Right cardiac atrium (tissue), 5 donors: Measurements from ENCODE around the gene PCDHGC5. TPM values are rescaled to one million over a fixed set of nuclear protein-coding genes. Genes with fewer than 3 reads are reported as not detected.

Experiments
- ATAC-seq, 2 donors: fragments of 200-7000 bp; cut with Tn5 transposase; one replicate each; pipeline versions ENCODE4 v1.8.0 to v1.9.1; 2020; ENCODE audit warnings: moderate library complexity in 2 of 2, mild to moderate bottlenecking in 1 of 2
- DNase-seq, 3 donors: peaks; one replicate each; pipeline ENCODE4 v3.0.0-alpha.2; 2020
- H3K27ac ChIP-seq: one replicate; pipeline ENCODE4 v1.5.1; 2013; ENCODE audit warnings: mild to moderate bottlenecking, low read length, control low read depth, moderate library complexity
- H3K27me3 ChIP-seq: one replicate; pipeline ENCODE4 v1.6.1; 2013; ENCODE audit not compliant: control insufficient read depth, insufficient read depth
- H3K4me1 ChIP-seq: one replicate; pipeline ENCODE4 v1.6.1; 2013; ENCODE audit warnings: low read length; ENCODE audit not compliant: control insufficient read depth, insufficient read depth
- H3K4me3 ChIP-seq: one replicate; pipeline ENCODE4 v1.5.1; 2013; ENCODE audit warnings: low read length, control low read depth
- H3K9me3 ChIP-seq: one replicate; pipeline ENCODE4 v1.6.1; 2013; ENCODE audit warnings: low read length; ENCODE audit not compliant: control insufficient read depth
- WGBS: extraction: QIAGEN DNeasy Blood & Tissue Kit; methylation state at CpG from one replicate; pipeline ENCODE4 v1.1.7; 2013; 5-methylcytosine and 5-hydroxymethylcytosine counted together
- intact Hi-C, 4 donors: fragments of 100-400 bp; cut with DNase I; formaldehyde crosslinking; loops; one replicate each; pipeline versions ENCODE4 v1.11.0 to v1.14.0; 2022 to 2023
- polyA plus RNA-seq: library from polyadenylated mRNA; stranded (reverse); fragments of 200-250 nt; gene quantifications from one replicate; pipeline ENCODE4 v1.2.3, GENCODE V29; 2013
- total RNA-seq, 4 donors: library from RNA; stranded (reverse); fragmentation: NEBNext Ultra II Directional; extraction: Animal tissue kit (Norgen Biotek cat#: 25700); gene quantifications; one replicate each; pipeline ENCODE4 v1.2.1, GENCODE V29; 2021
- donor health status: healthy with polysubstance abuse.
- donor health status: DM: no; HTN: yes; CAD: no.
- donor health status: DM: no; HTN: no; CAD: no.
- donor health status: DM: no; HTN: yes; CAD: no; lungs with severe emphysema.
- donor health status: DM: yes; HTN: yes; CAD: no.

The PCDHGC5 gene
- total and polyA plus RNA-seq, 5 donors: 1.4 to 2.3 (median 1.4) TPM

DNA sequence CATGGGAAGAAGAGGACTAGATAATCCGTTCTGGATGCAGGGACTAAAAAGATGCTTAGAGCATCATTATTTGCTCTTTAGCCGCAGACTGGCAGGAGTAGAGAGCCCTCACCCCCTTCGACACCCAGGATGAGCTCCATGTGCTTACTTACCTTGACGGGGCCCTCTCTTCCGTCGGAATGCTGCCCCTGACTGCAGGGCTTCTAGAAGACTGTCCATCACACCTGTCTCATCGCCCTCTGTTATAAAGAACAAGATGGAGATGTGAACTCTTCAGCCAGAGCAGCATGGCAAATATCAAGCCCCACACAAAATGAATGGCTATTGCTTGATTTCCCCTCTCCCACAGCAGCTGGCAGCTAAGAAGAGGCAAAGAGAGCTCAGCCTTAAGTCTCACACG is 35.1 kb downstream of the PCDHGC5 start:
- intact Hi-C loops: loop anchor here (2.0 to 10.0 kb wide), 6 partner anchors 47 to 109 kb away; partner anchors contain the start of genes PCDHGA11 (in 2 of the 4), PCDHGC3 (in 2 of the 4), PCDHGA10 (in 1 of the 4) and PCDHGA12 (in 1 of the 4)
- H3K27me3 ChIP-seq: no peaks in the 10 kb centered on the region
- H3K4me3 ChIP-seq: no peak overlapping the region
- 82% methylated on average over 8 of the region's 8 CpGs for WGBS
- ATAC-seq (no peak), DNase-seq (no peak)
- H3K4me1 ChIP-seq: peaks cover 9% of the 10 kb centered on the region
- peak overlapping the region; percentile 30 for H3K27ac ChIP-seq
- H3K9me3 ChIP-seq: no peaks in the 10 kb centered on the region

DNA sequence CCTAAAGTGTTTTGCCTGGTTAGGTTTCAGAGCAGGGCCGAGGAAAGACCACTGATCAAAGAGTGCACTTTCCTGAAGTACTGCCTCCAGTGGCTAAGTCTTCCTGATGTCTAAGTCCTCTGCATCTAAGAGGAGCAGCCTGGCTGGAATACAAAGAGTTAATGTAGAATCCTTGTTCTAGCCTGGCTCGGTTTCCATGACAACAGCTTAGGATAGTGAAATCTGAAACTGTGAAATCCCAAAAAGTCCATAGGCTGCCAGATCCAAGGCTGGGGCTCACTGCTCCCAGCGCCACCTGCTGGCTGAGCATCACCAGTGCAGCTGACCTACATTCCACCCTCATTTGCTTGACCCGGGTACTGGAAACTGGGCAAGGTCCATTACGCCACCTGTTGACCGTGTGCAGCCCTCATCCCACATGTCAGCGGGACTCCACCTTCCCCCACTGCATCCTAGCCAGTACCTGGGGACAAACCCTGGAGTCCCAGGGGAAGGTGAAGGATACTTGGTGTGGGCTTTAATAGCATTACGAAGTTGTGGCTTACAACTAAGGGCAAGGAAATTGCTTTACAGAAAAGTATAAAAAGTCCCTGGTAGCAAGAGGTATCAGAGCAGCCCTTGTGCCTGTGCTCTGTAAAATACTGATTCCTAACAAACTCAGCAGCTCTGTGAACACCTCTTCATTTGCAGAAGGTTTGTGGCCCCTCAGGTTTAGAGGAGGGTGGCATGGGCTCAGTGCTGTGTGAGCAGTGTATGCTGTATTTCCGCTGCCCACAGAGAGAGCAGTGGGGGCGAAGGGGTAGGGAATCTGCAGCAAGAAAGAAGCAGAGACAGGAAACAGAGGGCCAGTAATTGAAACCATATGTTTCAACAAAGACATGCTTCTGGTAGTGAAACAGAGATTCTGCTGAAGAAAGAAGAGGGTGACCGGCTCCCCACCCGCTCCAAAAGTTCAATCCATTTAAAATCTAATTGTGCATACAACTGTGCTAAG is 36.0 kb downstream of the PCDHGC5 start:
- peaks cover 9% of the 10 kb centered on the region for H3K4me1 ChIP-seq
- intact Hi-C loops: loop anchor here (2.0 to 10.0 kb wide), 6 partner anchors 48 to 110 kb away; partner anchors contain the start of genes PCDHGA11 (in 2 of the 4), PCDHGC3 (in 2 of the 4), PCDHGA10 (in 1 of the 4) and PCDHGA12 (in 1 of the 4)

DNA sequence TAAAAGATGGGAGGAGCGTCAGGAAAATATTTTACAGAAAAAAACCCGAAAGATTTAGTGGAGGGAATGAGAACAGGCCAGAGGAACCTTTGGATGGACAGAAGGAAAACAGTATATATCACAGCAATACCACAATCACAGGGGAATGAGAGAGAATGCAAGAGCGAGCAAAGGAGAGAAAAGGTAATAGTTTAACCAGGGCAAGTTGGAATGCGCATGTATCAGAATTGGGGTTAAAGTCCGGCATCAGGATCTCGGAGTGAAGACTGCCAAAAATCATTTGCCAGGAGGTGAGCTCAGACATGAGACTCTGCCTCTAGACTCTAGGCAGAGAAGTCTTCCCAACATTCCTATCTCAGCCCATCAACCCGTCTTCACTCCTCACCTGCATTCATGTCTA is 36.8 kb downstream of the PCDHGC5 start:
- peaks cover 5% of the 10 kb centered on the region for H3K4me1 ChIP-seq
- no peak for ATAC-seq
- intact Hi-C loops: loop anchor here (2.0 to 10.0 kb wide), 4 partner anchors 49 to 111 kb away; partner anchors contain the start of genes PCDHGA11 (in 2 of the 4), PCDHGA10 (in 1 of the 4), PCDHGB7 (in 1 of the 4) and PCDHGC3 (in 1 of the 4)
- H3K4me3 ChIP-seq: no peak overlapping the region
- peak overlapping the region; percentile 17 for H3K27ac ChIP-seq
- 64% methylated on average over 7 of the region's 7 CpGs for WGBS
- H3K27me3 ChIP-seq: no peaks in the 10 kb centered on the region
- H3K9me3 ChIP-seq: no peaks in the 10 kb centered on the region
- DNase-seq: no peak

More for the DNA sequence above, 36.0 kb downstream of the PCDHGC5 start:
- H3K9me3 ChIP-seq: no peaks in the 10 kb centered on the region
- WGBS: 27% methylated on average over 12 of the region's 12 CpGs
- no peaks in the 10 kb centered on the region for H3K27me3 ChIP-seq
- peak overlapping the region; percentile 49 for H3K27ac ChIP-seq
- DNase-seq (peak; percentile 82 to 94 (median 93)), ATAC-seq (peak; percentile 56 to 81)
- no peak overlapping the region for H3K4me3 ChIP-seq

- no peak for ATAC-seq
- Histone ChIP-seq H3K27ac (no peak overlapping the region), H3K4me1 (peaks cover 2% of the 10 kb centered on the region), H3K9me3 (no peaks in the 10 kb centered on the region), H3K27me3 (no peaks in the 10 kb centered on the region), H3K4me3 (no peak overlapping the region)
- WGBS: 46% methylated on average over 1 of the region's 1 CpG
- intact Hi-C loops: loop anchor here in 3 of 4 donors (10.0 kb wide), 3 partner anchors 53 to 113 kb away; partner anchors contain the start of genes PCDHGA11 (in 2 of the 3), PCDHGA10 (in 1 of the 3), PCDHGB7 (in 1 of the 3) and PCDHGC3 (in 1 of the 3)
- no peak for DNase-seq
These were observed 38.5 kb downstream of the PCDHGC5 start for GRCh38 chr5:141527426-141527825.

GRCh38 chr5:141528291-141528984 is 39.6 kb downstream of the PCDHGC5 start:
- DNase-seq: peak; percentile 69 to 87 (median 81)
- H3K9me3 ChIP-seq: no peaks in the 10 kb centered on the region
- intact Hi-C loops: loop anchor here in 3 of 4 donors (10.0 kb wide), 3 partner anchors 54 to 114 kb away; partner anchors contain the start of genes PCDHGA11 (in 2 of the 3), PCDHGA10 (in 1 of the 3), PCDHGB7 (in 1 of the 3) and PCDHGC3 (in 1 of the 3)
- ATAC-seq: peak; percentile 71 to 83
- H3K4me1 ChIP-seq: no peaks in the 10 kb centered on the region
- peak overlapping the region; percentile 68 for H3K27ac ChIP-seq
- 37% methylated on average over 11 of the region's 11 CpGs for WGBS
- H3K27me3 ChIP-seq: no peaks in the 10 kb centered on the region
- H3K4me3 ChIP-seq: no peak overlapping the region

DNA sequence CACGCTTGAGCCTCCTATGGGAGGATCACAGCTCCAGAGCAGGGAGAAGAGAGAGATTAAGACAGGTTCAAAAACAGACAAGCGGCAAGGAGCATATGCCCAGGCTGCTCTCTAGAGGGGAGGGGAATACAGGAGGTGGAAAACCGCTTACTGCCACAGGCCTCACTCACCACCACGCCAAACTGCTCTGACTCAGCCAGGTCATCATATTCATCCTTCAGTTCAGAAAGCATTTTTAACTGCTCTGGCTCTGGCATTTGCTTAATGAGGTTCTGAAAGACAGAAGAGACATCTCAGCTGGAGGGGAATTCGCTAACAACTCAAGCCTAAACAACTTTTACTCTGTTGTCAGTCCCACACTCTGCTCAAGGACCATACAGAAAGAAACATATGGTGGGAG is 40.1 kb downstream of the PCDHGC5 start:
- Histone ChIP-seq H3K27ac (peak overlapping the region; percentile 68), H3K4me1 (no peaks in the 10 kb centered on the region), H3K27me3 (no peaks in the 10 kb centered on the region), H3K4me3 (no peak overlapping the region), H3K9me3 (no peaks in the 10 kb centered on the region)
- WGBS: 59% methylated on average over 5 of the region's 5 CpGs
- DNase-seq (peak in 2 of 3 donors; percentile 57 to 62), ATAC-seq (peak; percentile 58 to 69)
- intact Hi-C loops: loop anchor here in 3 of 4 donors (10.0 kb wide), 3 partner anchors 54 to 114 kb away; partner anchors contain the start of genes PCDHGA11 (in 2 of the 3), PCDHGA10 (in 1 of the 3), PCDHGB7 (in 1 of the 3) and PCDHGC3 (in 1 of the 3)

- DNase-seq (no peak), ATAC-seq (no peak)
- H3K4me1 ChIP-seq: no peaks in the 10 kb centered on the region
- no peak overlapping the region for H3K4me3 ChIP-seq
- no peak overlapping the region for H3K27ac ChIP-seq
- intact Hi-C loops: loop anchor here in 3 of 4 donors (10.0 kb wide), 3 partner anchors 55 to 115 kb away; partner anchors contain the start of genes PCDHGA11 (in 2 of the 3), PCDHGA10 (in 1 of the 3), PCDHGB7 (in 1 of the 3) and PCDHGC3 (in 1 of the 3)
- 90% methylated on average over 7 of the region's 7 CpGs for WGBS
- H3K27me3 ChIP-seq: no peaks in the 10 kb centered on the region
- no peaks in the 10 kb centered on the region for H3K9me3 ChIP-seq
These were observed 41.0 kb downstream of the PCDHGC5 start for GRCh38 chr5:141529873-141530272.

DNA sequence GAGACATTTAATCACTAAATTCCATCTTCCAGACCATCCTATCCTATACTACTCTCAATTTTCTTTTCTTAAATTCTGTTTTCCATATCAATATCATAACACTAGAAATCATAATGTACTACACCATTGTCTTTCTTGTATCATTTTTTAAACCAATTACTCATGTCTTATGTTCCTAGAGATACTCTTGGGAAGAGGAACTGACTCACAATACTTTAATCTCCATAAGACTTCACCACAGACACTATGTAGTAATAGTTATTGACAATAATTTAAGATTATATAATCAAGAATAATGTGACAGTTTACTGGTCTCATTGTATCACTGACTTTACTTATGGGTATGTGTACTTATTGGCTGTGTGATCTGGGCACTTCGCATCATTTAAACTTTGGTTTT is 43.8 kb downstream of the PCDHGC5 start:
- H3K4me1 ChIP-seq: no peaks in the 10 kb centered on the region
- no peak for DNase-seq
- H3K27ac ChIP-seq: no peak overlapping the region
- H3K27me3 ChIP-seq: no peaks in the 10 kb centered on the region
- no peak overlapping the region for H3K4me3 ChIP-seq
- intact Hi-C loops: no loop called here
- H3K9me3 ChIP-seq: no peaks in the 10 kb centered on the region
- WGBS: 97% methylated on average over 1 of the region's 1 CpG
- no peak for ATAC-seq

DNA sequence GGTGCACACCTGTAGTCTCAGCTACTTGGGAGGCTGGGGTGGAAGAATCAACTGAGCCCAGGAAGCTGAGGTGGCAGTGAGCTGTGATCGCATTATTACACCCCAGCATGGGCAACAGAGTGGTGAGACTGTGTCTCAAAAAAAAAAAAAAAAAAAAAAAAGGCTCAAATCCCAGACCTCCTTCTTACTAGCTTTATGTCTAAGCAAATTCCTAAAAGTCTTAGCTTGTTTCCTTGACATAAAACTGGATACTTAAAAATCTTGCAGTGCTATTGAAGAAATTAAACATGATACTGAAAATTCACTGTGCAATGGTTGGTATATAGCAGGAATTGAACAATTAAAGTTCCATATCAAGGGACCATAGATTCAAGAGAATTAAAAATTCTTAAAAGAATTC is 45.0 kb downstream of the PCDHGC5 start:
- Histone ChIP-seq H3K27me3 (no peaks in the 10 kb centered on the region), H3K4me1 (no peaks in the 10 kb centered on the region), H3K9me3 (no peaks in the 10 kb centered on the region), H3K4me3 (no peak overlapping the region), H3K27ac (no peak overlapping the region)
- WGBS: 100% methylated on average over 1 of the region's 1 CpG
- ATAC-seq: no peak
- no peak for DNase-seq
- intact Hi-C loops: no loop called here

- H3K4me1 ChIP-seq: no peaks in the 10 kb centered on the region
- H3K27me3 ChIP-seq: no peaks in the 10 kb centered on the region
- no peak overlapping the region for H3K27ac ChIP-seq
- intact Hi-C loops: no loop called here
- no peak overlapping the region for H3K4me3 ChIP-seq
- DNase-seq (no peak), ATAC-seq (no peak)
- WGBS: 94% methylated on average over 4 of the region's 4 CpGs
- H3K9me3 ChIP-seq: no peaks in the 10 kb centered on the region
These were observed 45.8 kb downstream of the PCDHGC5 start for GRCh38 chr5:141534492-141535213.
